ENCODE data around the gene IMMP1L.

DNA sequence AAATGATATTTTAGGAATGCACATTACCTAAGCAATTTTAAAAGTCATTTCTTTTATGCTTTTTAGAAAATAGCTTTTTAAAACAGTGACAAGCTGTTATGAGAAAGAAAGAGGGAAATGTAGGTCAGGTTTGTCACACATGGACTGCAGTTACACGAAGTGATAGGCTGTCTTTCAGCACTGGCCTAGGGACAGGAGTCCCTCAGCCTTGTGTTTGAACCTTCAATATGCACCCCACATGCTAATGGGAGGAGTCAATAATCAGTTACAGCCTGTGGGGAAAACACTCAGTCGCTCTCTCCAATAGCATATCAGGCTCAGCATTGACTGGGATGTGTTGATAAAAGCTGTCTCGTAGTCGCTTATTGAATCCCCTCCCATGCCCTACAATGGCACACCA is 94.0 kb downstream of the IMMP1L start:
- TF ChIP-seq, protein P1, sequence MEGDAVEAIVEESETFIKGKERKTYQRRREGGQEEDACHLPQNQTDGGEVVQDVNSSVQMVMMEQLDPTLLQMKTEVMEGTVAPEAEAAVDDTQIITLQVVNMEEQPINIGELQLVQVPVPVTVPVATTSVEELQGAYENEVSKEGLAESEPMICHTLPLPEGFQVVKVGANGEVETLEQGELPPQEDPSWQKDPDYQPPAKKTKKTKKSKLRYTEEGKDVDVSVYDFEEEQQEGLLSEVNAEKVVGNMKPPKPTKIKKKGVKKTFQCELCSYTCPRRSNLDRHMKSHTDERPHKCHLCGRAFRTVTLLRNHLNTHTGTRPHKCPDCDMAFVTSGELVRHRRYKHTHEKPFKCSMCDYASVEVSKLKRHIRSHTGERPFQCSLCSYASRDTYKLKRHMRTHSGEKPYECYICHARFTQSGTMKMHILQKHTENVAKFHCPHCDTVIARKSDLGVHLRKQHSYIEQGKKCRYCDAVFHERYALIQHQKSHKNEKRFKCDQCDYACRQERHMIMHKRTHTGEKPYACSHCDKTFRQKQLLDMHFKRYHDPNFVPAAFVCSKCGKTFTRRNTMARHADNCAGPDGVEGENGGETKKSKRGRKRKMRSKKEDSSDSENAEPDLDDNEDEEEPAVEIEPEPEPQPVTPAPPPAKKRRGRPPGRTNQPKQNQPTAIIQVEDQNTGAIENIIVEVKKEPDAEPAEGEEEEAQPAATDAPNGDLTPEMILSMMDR (IDR thresholded peaks at IDR 0.05) = no peak
- TF ChIP-seq POLR2AphosphoS5 (IDR thresholded peaks at IDR 0.05) (no peak), POLR2A (IDR thresholded peaks at IDR 0.05) (no peak)
